Karpas-422 (cell line): Measurements from ENCODE around the gene PTPN1. TPM values are rescaled to one million over a fixed set of nuclear protein-coding genes. Genes with fewer than 3 reads are reported as not detected.

Experiments
- DNase-seq: peaks from one replicate; pipeline ENCODE4 v3.0.0-alpha.2; 2015
- H2AFZ ChIP-seq: fragments of 200-600 bp; sonication (generic); 2 replicates; pipeline ENCODE4 v1.6.1; 2014; ENCODE audit warnings: antibody characterized with exemption, low read length, mixed read lengths
- H3K27ac ChIP-seq: fragments of 200-600 bp; sonication (generic); 2 replicates; pipeline ENCODE4 v1.5.1; 2014; ENCODE audit warnings: mild to moderate bottlenecking, low read length, moderate library complexity
- H3K27me3 ChIP-seq: fragments of 200-600 bp; sonication (generic); 2 replicates; pipeline ENCODE4 v1.6.1; 2014; ENCODE audit warnings: low read length, mixed read lengths
- H3K36me3 ChIP-seq: fragments of 200-600 bp; sonication (generic); 2 replicates; pipeline ENCODE4 v1.6.1; 2014; ENCODE audit warnings: low read length, mixed read lengths; ENCODE audit not compliant: insufficient read depth
- H3K4me1 ChIP-seq: fragments of 200-600 bp; sonication (generic); 2 replicates; pipeline ENCODE4 v1.6.1; 2014; ENCODE audit warnings: mild to moderate bottlenecking, low read length, mixed read lengths
- H3K4me2 ChIP-seq: fragments of 200-600 bp; sonication (generic); 2 replicates; pipeline ENCODE4 v1.6.1; 2014; ENCODE audit warnings: low read length, low read depth, mild to moderate bottlenecking; ENCODE audit not compliant: poor library complexity, severe bottlenecking
- H3K4me3 ChIP-seq: fragments of 200-600 bp; sonication (generic); 2 replicates; pipeline ENCODE4 v1.5.1; 2014; ENCODE audit warnings: mild to moderate bottlenecking, antibody characterized with exemption, low read length, mixed read lengths
- H3K79me2 ChIP-seq: fragments of 200-600 bp; sonication (generic); 2 replicates; pipeline ENCODE4 v1.6.1; 2014; ENCODE audit warnings: mild to moderate bottlenecking, low read length, mixed read lengths
- H3K9ac ChIP-seq: fragments of 200-600 bp; sonication (generic); 2 replicates; pipeline ENCODE4 v1.6.0; 2014; ENCODE audit warnings: low read length
- H3K9me2 ChIP-seq: fragments of 200-600 bp; sonication (generic), shearing (Covaris generic); replicated peaks from 2 replicates; pipeline ENCODE4 v1.6.0; 2014; ENCODE audit warnings: mild to moderate bottlenecking, low read length, moderate library complexity; ENCODE audit not compliant: insufficient read depth
- H3K9me3 ChIP-seq: fragments of 300-700, 200-600 bp; sonication (generic); 2 replicates; pipeline ENCODE4 v1.6.1; 2014; ENCODE audit warnings: low read length, mixed read lengths
- H4K20me1 ChIP-seq: fragments of 200-600 bp; sonication (generic); 2 replicates; pipeline ENCODE4 v1.6.1; 2014; ENCODE audit warnings: mild to moderate bottlenecking, antibody characterized with exemption, low read length, low read depth; ENCODE audit not compliant: insufficient read depth
- total RNA-seq: library from RNA; depleted of rRNA; stranded (reverse); fragments of >200 nt; shearing (Covaris generic); gene quantifications from 2 replicates; pipeline ENCODE4 v1.2.3, GENCODE V29; 2014; ENCODE audit warnings: low replicate concordance

The PTPN1 gene
- total RNA-seq, 1 experiment from 2014 or later, result 6.5 TPM

- Histone ChIP-seq H3K4me1 (peaks cover 12% of the 10 kb centered on the region), H3K9me3 (no peaks in the 10 kb centered on the region), H3K9ac (no peak overlapping the region), H3K79me2 (no peaks in the 10 kb centered on the region), H3K4me3 (no peak overlapping the region), H3K36me3 (no peaks in the 10 kb centered on the region), H3K27me3 (no peaks in the 10 kb centered on the region), H3K27ac (no peak overlapping the region), H3K4me2 (no peak overlapping the region), H3K9me2 (no peaks in the 10 kb centered on the region), H4K20me1 (peaks cover 54% of the 10 kb centered on the region), H2AFZ (no peak overlapping the region)
- no peak for DNase-seq
Measured at GRCh38 chr20:50547964-50548363, 37.8 kb downstream of the PTPN1 start.

DNA sequence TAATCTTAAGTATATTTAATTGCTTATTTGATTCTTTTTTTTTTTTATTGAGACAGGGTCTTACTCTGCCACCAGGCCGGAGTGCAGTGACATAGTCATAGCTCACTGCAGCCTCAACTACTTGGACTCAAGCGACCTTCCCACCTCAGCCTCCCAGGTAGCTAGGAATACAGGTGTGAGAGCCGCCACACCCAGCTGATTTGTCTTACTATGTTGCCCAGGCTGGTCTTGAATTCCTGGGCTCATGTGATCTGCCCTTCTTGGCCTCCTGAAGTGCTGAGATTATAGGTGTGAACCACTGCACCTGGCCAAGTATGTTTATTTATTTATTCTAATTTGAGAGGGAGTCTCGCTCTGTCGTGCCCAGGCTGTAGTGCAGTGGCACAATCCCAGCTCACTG is 38.2 kb downstream of the PTPN1 start:
- DNase-seq, result no peak
- H2AFZ ChIP-seq, result no peak overlapping the region
- no peak overlapping the region for H3K27ac ChIP-seq
- H3K4me1 ChIP-seq, result peaks cover 12% of the 10 kb centered on the region
- H3K9ac ChIP-seq, result no peak overlapping the region
- H3K9me3 ChIP-seq, result no peaks in the 10 kb centered on the region
- no peaks in the 10 kb centered on the region for H3K27me3 ChIP-seq
- H3K4me3 ChIP-seq, result no peak overlapping the region
- H3K9me2 ChIP-seq, result no peaks in the 10 kb centered on the region
- H3K36me3 ChIP-seq, result no peaks in the 10 kb centered on the region
- H4K20me1 ChIP-seq, result peaks cover 55% of the 10 kb centered on the region
- H3K4me2 ChIP-seq, result no peak overlapping the region
- H3K79me2 ChIP-seq, result no peaks in the 10 kb centered on the region

GRCh38 chr20:50550531-50550930 is 40.3 kb downstream of the PTPN1 start:
- peaks cover 12% of the 10 kb centered on the region for H3K4me1 ChIP-seq
- H3K79me2 ChIP-seq, result no peaks in the 10 kb centered on the region
- H3K27me3 ChIP-seq, result no peaks in the 10 kb centered on the region
- H3K27ac ChIP-seq, result no peak overlapping the region
- no peaks in the 10 kb centered on the region for H3K9me2 ChIP-seq
- no peak overlapping the region for H2AFZ ChIP-seq
- H3K9me3 ChIP-seq, result no peaks in the 10 kb centered on the region
- no peak for DNase-seq
- H3K9ac ChIP-seq, result no peak overlapping the region
- no peak overlapping the region for H3K4me2 ChIP-seq
- H3K36me3 ChIP-seq, result no peaks in the 10 kb centered on the region
- H4K20me1 ChIP-seq, result peaks cover 51% of the 10 kb centered on the region
- H3K4me3 ChIP-seq, result no peak overlapping the region

DNA sequence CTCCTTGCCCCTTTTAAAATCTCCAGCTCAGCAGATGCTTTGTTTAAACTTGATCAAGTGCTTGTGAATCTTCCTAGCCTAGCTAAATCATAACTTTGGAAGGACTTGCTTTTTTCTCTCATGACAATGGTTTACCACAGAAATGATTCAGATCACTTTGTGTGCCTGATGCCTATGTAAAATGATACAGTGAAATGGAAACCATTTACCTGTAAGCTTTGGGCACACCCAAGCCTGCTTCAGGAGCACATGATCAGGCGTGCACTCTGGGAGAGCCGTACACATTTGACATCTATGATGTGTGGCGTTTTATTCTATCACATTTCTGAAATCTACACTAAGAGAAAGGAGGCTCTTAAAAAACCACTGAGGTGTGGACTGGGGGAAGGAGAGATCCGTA is 41.1 kb downstream of the PTPN1 start:
- Histone ChIP-seq H2AFZ (no peak overlapping the region), H3K9ac (no peak overlapping the region), H3K27me3 (no peaks in the 10 kb centered on the region), H3K4me2 (no peak overlapping the region), H3K9me3 (no peaks in the 10 kb centered on the region), H4K20me1 (peaks cover 51% of the 10 kb centered on the region), H3K4me3 (no peak overlapping the region), H3K79me2 (no peaks in the 10 kb centered on the region), H3K4me1 (peaks cover 8% of the 10 kb centered on the region), H3K9me2 (no peaks in the 10 kb centered on the region), H3K36me3 (no peaks in the 10 kb centered on the region), H3K27ac (no peak overlapping the region)
- DNase-seq, result no peak

GRCh38 chr20:50552979-50553378 is 42.8 kb downstream of the PTPN1 start:
- Histone ChIP-seq H2AFZ (no peak overlapping the region), H3K4me3 (no peak overlapping the region), H3K9ac (no peak overlapping the region), H4K20me1 (peaks cover 45% of the 10 kb centered on the region), H3K36me3 (no peaks in the 10 kb centered on the region), H3K4me2 (no peak overlapping the region), H3K27ac (no peak overlapping the region), H3K9me3 (no peaks in the 10 kb centered on the region), H3K27me3 (no peaks in the 10 kb centered on the region), H3K4me1 (no peaks in the 10 kb centered on the region), H3K79me2 (no peaks in the 10 kb centered on the region), H3K9me2 (no peaks in the 10 kb centered on the region)
- DNase-seq, result no peak

GRCh38 chr20:50554694-50555579 is 44.8 kb downstream of the PTPN1 start:
- H3K9me2 ChIP-seq, result no peaks in the 10 kb centered on the region
- H3K27me3 ChIP-seq, result no peaks in the 10 kb centered on the region
- no peak overlapping the region for H3K4me3 ChIP-seq
- H3K4me1 ChIP-seq, result no peaks in the 10 kb centered on the region
- no peak for DNase-seq
- H3K36me3 ChIP-seq, result no peaks in the 10 kb centered on the region
- no peaks in the 10 kb centered on the region for H3K9me3 ChIP-seq
- no peak overlapping the region for H3K4me2 ChIP-seq
- H3K79me2 ChIP-seq, result no peaks in the 10 kb centered on the region
- no peak overlapping the region for H2AFZ ChIP-seq
- no peak overlapping the region for H3K27ac ChIP-seq
- H4K20me1 ChIP-seq, result peaks cover 38% of the 10 kb centered on the region
- no peak overlapping the region for H3K9ac ChIP-seq

DNA sequence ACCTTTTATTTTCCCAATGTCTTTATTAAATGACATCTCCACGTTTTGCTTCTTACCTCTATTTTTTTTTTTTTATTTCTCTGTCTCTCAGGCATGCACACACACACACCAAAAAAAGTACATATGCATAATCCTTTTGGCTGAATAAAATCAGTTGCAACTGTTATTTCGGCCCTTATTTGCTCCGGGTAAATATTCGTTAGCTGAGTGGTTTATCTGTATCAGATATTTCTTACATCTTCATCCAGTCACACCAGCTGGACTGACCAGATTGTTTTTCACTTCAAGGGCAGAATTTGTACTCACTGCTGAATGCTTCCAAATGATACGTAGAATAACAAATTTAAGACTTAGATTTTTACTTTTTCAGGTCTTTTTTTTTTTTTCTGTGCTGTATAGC is 45.5 kb downstream of the PTPN1 start:
- no peak for DNase-seq
- Histone ChIP-seq H3K79me2 (no peaks in the 10 kb centered on the region), H3K9ac (no peak overlapping the region), H3K9me3 (no peaks in the 10 kb centered on the region), H3K9me2 (no peaks in the 10 kb centered on the region), H3K27ac (no peak overlapping the region), H3K4me3 (no peak overlapping the region), H3K4me1 (no peaks in the 10 kb centered on the region), H3K4me2 (no peak overlapping the region), H3K36me3 (no peaks in the 10 kb centered on the region), H4K20me1 (peaks cover 36% of the 10 kb centered on the region), H3K27me3 (no peaks in the 10 kb centered on the region), H2AFZ (no peak overlapping the region)

DNA sequence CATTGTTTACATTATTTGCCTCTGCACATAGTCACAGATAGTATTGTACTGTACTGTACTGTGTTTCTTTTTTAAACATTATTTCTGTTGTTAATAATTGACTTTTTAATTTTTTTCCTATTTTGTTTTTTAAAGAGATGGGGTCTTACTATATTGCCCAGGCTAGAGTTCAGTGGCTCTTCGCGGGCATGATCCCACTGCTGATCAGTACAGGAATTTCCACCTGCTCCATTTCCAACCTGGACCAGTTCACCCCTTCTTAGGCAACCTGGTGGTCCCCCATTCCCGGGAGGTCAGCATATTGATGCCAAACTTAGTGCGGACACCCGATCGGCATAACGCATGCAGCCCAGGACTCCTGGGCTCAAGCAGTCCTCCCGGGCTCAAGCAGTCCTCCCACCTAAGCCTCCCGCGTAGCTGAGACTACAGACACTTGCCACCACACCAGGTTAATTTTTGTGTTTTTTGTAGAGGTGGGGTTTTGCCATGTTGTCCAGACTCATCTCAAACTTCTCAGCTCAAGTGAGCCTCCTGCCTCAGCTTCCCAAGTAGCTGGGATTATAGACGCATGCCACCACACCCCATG is 47.5 kb downstream of the PTPN1 start:
- Histone ChIP-seq H4K20me1 (peaks cover 26% of the 10 kb centered on the region), H3K4me2 (no peak overlapping the region), H3K4me3 (no peak overlapping the region), H3K9me3 (no peaks in the 10 kb centered on the region), H3K27me3 (no peaks in the 10 kb centered on the region), H3K36me3 (no peaks in the 10 kb centered on the region), H3K4me1 (no peaks in the 10 kb centered on the region), H3K9ac (no peak overlapping the region), H3K79me2 (no peaks in the 10 kb centered on the region), H2AFZ (no peak overlapping the region), H3K27ac (no peak overlapping the region), H3K9me2 (no peaks in the 10 kb centered on the region)
- DNase-seq, result no peak
